Vagina (tissue), 2 donors: Measurements from ENCODE around the gene ACVRL1.

ENCODE experiments used
- CTCF ChIP-seq, 3 experiments: fragments of 450-650 bp in 2 of 3; fragments of 200-600 bp in 1 of 3; sonication (generic) in 1 of 3; IDR thresholded peaks; one replicate each; pipeline ENCODE4 v1.5.1; 2017 to 2019; ENCODE audit warnings: antibody characterized with exemption in 3 of 3, mild to moderate bottlenecking in 2 of 3, moderate library complexity in 2 of 3
- POLR2A ChIP-seq, 2 donors: fragments of 450-650 bp; IDR thresholded peaks; one replicate each; pipeline ENCODE4 v1.6.1; 2017; ENCODE audit warnings: antibody characterized with exemption in 2 of 2, mild to moderate bottlenecking in 2 of 2, moderate library complexity in 2 of 2
- POLR2AphosphoS5 ChIP-seq, 2 donors: sonication (generic); formaldehyde crosslinking; IDR thresholded peaks; one replicate each; pipeline ENCODE4 v1.9.0; 2017; ENCODE audit warnings: antibody characterized with exemption in 2 of 2, mild to moderate bottlenecking in 2 of 2, low read depth in 1 of 2; ENCODE audit not compliant: insufficient read depth in 1 of 2

GRCh38 chr12:51904951-51905470, 2.3 kb upstream of the ACVRL1 start:
- TF ChIP-seq CTCF (IDR thresholded peaks at IDR 0.05) (no peak), POLR2A (IDR thresholded peaks at IDR 0.05) (no peak), POLR2AphosphoS5 (IDR thresholded peaks at IDR 0.05; ENCODE audit: insufficient read depth in 1 of 2, low read depth in 1 of 2) (peak in 1 of 2 donors; percentile 57)
